Hematopoietic multipotent progenitor cell treated with erythropoietin and hydrocortisone succinate and interleukin-3 and kit ligand, for 4 days (in vitro differentiated cells): ENCODE measurements around the gene RAPH1.

Experiments used
- DNase-seq: peaks from one replicate; pipeline ENCODE4 v3.0.0-alpha.2; 2015

The RAPH1 gene, protein sequence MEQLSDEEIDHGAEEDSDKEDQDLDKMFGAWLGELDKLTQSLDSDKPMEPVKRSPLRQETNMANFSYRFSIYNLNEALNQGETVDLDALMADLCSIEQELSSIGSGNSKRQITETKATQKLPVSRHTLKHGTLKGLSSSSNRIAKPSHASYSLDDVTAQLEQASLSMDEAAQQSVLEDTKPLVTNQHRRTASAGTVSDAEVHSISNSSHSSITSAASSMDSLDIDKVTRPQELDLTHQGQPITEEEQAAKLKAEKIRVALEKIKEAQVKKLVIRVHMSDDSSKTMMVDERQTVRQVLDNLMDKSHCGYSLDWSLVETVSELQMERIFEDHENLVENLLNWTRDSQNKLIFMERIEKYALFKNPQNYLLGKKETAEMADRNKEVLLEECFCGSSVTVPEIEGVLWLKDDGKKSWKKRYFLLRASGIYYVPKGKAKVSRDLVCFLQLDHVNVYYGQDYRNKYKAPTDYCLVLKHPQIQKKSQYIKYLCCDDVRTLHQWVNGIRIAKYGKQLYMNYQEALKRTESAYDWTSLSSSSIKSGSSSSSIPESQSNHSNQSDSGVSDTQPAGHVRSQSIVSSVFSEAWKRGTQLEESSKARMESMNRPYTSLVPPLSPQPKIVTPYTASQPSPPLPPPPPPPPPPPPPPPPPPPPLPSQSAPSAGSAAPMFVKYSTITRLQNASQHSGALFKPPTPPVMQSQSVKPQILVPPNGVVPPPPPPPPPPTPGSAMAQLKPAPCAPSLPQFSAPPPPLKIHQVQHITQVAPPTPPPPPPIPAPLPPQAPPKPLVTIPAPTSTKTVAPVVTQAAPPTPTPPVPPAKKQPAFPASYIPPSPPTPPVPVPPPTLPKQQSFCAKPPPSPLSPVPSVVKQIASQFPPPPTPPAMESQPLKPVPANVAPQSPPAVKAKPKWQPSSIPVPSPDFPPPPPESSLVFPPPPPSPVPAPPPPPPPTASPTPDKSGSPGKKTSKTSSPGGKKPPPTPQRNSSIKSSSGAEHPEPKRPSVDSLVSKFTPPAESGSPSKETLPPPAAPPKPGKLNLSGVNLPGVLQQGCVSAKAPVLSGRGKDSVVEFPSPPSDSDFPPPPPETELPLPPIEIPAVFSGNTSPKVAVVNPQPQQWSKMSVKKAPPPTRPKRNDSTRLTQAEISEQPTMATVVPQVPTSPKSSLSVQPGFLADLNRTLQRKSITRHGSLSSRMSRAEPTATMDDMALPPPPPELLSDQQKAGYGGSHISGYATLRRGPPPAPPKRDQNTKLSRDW

DNA sequence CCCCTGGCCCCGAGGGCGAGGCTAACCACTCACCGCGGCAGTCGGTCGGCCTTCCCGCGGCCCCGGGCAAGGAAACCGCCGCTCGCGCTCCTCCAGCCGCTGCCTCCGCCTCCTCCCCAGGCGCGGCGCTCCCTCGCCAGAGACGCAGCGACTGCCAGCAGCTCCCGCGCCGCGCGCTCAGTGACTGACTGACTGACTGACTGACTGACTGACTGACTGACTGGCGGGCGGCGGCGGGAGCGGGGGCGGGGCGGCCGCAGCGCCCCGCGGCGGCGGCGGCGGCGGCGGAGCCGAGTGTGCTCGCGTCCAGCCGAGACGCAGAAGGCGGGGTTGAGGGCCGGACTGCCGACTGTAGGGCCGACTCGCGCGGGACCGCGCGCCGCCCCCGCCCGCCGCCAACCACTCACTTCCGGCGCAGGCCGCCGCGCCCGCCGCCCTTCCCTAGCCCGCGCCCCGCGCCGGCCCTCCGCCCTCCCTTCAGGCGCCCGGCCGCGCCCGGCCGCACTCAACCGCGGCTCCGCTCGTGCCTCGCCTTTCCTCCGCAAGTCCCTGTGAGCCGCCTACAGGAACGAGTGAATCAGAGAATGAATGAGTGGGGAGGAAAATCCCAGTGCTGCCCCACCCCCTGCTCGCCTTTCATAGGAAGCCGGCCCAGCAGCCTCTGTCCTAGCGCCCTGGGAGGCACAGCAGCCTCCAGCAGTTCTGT lies at the start of gene RAPH1:
RAPH1 (minus strand) TSS at position 224 of the 706 bp plus-strand sequence. CDS start 39,948 bp downstream, outside the sequence.
- peak; percentile 72 for DNase-seq

DNA sequence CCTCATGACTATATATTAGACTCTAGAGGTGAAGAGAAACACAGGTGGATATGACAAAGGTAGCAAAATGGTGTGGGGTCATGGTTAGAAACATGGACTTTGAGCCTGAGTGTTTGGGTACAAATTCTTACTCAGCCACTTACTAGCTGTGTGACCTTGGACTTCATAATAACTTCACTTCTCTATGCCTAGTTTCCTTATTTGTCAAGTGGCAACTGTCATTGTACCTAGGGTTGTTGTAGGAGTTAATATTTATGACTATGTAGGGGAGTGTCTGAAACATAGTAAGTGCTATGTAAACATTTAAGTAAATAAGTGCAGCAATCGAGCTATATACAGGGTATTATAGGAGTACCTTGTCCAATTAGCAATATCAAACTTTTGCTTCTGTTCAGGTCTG lies 49.7 kb upstream of the RAPH1 start:
- DNase-seq: no peak

DNA sequence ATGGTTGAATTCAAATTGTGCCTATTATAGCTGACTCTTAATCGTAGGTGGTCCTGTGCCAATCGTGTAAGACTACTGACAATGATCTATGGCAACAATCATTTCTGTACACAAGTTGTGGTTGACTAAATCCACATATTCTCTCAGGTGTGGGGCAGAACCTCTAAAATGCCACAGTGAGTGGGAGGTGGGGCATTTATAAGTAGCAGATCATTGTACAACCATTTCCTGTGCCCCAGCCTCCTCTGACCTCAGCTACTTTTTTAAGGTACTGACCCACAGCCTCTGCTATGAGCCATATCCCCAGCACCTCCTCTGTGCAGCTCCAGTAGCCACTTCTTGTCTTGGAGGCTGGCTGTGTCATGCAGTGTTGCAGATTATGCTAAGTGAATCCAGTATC lies 48.6 kb upstream of the RAPH1 start:
- DNase-seq: no peak

DNA sequence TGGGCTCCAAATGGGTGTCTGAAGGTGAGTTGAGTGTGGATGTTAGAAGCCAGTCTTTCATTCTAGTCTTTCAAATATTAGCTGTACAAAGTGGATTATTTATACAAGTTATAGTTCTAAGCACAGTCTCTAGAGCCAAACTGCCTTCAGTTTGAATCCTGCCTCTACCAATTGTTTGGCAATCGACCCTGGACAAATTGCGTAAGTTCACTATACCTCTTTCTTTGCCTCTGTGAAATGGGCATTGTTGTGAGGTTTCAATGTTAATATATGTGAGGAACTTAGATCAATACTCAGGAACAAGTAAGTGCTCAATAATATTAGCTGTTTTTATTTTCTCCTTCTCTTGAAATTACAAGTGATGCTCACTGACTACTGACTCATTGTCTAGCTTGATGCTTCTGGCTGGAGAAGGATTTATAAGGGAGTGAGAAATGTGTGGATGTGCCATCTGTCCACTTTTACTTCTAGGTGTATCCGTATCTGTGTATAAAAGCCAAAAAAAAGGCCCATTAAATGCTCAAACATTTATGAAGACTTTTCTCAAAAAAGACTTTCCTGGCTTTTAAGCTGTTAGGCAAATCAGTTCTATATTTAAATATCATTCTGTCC lies 48.1 kb upstream of the RAPH1 start:
- DNase-seq: no peak

DNA sequence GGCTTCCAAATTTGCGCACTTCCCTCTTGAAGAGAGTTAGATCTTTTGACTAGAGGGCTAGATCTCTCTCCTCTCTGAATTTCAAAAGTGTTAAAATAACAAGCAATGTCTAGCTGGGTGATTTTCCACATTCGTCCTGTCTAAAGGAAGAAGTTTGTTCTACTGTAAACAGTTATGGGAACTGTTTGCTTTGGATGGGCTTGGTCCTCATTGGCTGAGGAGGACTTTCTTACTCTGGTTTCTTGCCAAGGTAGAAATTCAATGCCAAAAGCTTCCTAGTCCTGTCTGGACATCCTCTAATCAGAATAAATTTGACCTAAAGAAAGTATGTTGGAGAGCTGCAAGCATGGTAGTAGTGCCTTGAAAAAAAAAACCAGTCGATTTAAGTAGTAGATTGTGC lies 47.4 kb upstream of the RAPH1 start:
- no peak for DNase-seq

DNA sequence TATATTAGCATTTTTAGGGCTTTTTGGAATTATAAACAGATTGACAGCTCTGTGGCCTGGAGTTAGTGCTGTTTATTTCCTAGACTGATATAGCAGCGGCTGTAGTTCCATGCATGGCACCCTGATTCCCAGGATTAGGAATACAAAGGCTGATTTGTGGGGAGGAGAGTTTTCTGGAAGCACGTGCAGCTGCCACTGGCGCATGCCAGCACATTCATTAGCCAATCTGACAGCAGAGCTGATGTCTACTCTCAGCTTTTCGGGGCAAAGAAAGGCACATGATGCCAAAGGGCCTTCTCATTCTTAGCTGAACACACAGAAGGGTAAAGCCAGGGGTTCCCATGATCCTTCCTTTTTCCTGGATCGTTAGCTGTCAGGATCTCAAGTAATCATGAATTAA lies 45.7 kb upstream of the RAPH1 start:
- DNase-seq: no peak

DNA sequence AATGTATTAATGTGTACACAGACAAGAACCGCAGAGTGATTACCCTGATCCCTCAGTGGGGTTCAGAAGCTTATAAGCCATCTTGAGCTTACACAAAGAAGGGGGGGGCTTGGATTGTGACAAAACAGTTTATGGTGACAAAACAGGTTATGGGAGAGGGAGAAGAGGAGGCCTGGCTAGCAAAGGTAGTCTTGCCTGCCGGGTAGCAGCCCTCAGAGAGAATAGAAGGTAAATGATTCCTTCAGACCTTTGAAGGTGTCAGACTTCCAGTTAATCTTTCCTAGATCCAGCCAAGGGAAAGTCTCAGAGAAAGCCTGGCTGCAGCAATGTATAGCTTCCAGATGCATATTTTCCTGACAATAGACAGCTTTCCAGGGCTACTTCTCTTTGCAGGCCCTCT lies 44.6 kb upstream of the RAPH1 start:
- DNase-seq: no peak

DNA sequence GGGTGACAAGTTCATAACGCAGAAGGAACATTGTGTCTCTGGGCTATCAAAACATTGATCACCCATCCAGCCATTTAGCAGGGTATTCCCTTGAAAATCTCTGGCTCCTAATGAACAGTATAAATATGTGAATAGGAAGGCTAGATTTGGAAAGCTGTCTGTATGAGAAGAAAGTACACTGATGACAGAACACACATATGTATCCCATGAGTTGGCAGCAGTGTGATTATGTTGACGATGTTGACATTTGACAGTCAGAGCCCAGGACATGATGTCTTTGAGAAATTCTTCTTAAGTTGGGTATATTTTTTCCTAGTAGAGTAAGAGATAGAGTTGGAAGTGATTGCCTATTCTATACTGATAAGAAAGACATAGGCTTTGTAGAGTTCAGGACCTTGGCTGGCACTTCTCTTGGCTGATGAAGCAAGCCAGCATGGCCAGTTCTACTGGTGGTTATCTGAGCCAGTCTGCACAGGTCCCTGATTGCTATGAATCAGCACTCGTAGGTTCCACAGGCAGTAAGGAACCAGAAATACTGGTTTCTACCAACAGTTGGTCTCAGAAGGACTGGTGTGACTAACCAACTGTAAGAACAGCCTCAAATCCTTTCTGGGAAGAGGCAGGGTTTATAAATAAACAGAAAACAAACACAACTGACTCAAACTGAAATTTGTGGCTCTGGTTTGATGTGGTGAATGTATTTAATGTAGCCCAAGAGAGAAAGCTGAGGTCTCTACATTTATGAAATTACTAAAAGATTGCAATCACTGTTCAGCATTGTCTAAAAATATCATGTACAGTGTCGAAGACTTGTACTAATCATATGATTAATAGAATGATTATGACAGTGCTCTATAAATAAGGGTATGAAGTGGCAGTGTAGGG lies 43.9 kb upstream of the RAPH1 start:
- peak; percentile 23 for DNase-seq

DNA sequence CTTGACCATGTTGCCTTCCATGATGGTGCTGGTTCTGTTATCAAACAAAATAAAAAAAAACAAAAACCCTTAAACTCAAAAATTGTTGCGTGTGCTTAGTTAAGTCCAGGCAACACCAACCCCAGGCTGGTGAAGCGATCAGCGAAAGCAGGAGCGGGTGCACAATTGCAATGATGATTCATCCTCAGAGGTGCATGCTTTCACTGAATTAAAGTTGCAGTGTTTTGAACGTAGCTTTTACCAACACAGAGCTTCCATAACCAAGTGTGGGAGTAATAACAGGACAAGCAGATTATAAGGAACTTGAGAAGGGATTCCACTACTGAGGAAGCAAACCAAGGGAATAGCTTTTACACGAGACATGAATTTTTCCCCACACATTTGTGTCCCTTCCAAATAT lies 39.7 kb upstream of the RAPH1 start:
- DNase-seq: no peak

DNA sequence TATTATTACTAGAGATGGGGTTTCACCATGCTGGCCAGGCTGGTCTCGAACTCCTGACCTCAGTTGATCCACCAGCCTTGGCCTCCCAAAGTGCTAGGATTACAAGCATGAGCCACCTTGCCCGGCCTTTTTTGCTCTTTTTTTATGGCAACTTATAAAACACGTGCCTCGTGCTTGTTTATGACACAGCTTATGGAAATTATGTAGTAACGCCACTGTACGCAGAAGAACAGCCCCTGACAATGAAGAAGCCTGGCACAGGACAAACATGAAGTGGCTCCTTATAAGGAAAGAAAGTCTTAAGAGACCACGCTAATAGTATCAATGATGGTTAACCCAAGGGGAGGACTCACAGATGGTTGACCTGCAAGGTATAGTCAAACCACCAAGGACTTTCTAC lies 37.2 kb upstream of the RAPH1 start:
- no peak for DNase-seq

DNA sequence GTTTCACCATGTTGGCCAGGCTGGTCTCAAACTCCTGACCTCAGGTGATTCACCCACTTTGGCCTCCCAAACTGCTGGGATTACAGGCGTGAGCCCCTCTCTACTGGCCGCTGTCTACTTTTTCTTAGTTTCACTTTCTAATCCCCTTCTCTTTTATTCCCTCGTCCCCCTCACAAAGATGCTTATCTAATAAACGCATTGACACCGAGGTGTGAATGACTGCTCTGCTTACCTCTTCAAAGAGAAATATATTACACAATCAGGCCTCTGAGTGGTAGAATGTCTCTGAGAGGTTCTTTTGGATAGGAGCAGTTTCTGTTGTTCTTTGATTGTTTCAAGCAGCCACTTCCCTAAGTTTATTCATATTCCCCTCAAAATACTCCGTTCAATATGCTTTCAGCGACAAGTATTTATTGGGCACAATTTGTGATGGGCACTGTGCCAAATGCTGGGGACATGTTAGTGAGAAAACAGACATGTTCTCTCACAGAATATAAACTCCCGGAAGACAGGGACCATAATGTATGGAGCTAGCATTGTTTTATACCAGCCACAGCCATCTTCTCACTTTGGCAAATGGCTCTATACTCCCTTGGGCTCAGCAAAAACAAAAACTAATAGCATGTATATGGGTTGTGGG lies 34.7 kb upstream of the RAPH1 start:
- no peak for DNase-seq

DNA sequence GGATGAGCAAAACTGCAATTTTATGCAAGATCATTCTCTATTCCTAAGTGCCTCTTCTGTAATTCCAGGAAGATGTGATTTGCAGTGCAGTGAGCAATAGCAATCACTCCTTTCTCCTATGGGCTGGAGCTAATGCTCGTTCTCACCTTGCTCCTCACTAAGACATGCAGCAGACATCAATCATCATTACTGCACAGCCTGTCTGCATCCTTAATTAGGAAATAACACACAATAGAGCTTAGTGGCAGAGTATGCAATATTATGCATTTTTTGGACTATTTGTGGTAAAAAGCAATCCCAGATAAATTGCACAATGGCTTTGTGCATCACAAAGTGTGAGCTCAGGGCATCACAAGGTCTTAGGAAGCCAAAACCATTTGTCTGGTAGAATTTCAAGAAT lies 32.6 kb upstream of the RAPH1 start:
- no peak for DNase-seq

DNA sequence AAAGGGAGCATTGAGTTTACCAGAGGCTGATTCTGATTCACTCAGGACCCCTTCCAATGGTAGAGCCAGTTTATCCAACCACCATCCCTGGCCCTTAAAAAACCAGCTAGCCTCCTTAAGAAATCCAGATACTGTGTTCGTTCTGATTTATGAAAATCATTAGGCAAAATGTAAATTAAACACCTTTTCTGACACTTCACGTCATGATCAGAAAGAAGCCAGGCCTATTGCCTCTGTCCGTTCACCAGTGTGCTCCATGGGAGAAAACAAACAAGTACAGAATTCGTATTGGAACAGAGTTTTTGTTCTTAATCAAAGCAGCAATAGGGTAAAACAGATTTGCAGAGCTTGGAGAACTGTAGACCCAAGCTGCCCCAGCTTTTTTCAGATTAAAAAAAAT lies 31.1 kb upstream of the RAPH1 start:
- DNase-seq: no peak

DNA sequence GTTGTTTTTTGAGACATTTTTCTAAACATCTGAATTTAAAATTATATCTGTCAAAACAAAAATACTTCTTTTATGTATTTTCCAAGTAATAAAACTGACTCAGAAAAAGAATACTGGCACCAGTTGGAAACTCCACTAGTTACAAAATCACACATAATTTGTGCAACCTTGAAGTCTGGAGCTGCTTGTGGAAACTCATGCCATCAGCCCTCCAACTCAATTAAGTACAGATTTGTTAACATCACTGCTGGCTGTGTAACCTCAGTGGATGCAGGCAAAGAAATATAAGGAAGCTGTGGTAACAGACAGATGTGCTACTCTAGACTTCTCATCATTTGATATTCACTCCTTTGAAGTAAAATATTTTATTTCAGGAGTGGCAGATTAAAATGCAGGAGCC lies 30.0 kb upstream of the RAPH1 start:
- DNase-seq: no peak

DNA sequence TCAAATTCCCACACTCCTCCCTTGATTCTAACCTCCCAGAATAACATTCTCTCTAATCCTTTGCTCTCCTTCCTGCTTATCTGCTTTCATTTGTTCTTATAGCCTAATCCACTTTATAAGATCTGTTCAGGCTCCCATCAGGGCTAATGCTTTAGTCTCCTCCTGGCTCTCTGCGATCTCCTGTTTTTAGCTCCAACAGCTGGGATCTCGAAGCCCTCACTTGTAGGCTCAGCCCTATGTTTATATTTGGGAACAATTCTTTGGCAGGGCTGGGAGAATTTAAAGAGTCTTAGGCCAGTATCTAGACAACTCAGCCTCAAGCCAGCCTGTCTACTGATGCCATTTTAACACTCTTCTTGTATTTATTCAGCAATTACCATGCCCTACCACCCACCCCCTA lies 27.2 kb upstream of the RAPH1 start:
- DNase-seq: no peak

DNA sequence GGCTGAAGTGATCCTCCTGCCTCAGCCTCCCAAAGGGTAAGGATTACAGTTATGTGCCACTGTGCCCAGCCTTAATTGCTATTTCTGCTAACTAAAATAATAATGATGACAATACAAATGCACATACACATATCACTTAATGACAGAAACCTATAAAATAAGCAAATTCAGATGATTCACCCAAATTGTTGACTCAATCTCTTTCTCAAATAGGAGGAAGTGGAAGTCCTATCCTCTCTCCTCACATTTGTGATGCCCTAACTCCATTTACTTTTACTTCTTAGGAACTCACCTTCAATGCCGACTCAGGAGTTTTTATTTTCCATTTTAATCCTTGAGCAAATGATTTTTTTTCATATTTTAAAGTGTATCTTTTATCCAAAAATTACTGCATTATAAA lies 24.5 kb upstream of the RAPH1 start:
- DNase-seq: no peak

DNA sequence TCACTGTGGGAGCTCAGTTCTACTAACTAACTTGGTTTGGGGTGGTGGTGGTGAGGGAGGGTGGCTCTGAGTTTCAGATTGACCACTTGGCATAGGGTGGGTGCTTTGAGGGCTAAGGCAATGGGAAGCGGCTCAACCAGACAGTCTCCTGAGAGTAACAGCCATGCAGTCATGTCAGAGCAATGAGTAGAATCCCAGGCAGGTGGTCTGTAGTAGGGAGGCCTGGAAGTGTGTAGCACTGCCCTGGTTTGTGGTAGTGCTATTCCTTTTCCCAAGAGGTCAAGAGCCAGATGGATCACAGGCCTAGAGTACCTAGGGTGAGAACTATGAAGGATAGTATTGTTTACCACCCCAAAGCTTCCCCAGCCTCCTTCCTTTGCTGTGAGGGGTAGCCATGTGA lies 18.7 kb upstream of the RAPH1 start:
- DNase-seq: no peak

DNA sequence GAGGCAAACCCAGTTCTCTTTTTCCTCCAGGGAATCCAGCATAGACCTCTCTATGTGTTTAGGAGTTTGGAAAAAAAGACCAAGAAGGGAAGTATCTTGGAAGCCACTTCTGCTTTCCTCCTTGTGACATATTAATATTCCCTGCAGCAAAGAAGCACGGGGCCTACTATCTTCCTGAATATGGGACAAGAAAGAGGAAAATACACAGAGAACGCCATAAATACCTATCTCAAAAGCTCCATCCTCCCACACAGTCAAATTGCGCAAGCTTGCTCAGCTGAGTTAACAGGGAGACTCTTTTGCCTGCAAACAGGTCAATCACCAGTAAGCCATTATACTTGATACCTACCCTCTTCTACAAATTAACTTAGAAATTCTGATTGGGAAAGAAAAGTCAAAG lies 16.7 kb upstream of the RAPH1 start:
- no peak for DNase-seq

DNA sequence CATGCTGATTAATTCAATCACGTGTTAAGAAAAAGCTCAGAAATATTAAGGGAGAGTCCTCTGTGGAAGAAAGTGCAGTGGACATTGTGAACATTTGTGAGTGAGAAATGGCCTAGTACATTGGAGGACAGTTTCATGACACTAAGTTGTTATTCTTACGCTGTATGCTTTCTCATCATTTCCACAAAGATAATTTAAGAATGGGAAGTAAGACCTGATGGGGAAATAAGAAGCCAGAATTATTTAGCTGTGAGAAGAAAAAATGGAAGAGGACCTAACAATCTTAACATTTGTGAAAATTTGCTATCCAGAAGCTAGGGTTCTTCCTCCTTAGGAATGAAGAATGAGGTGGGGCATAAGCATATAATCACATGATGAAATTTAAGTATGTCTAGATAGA lies 15.2 kb upstream of the RAPH1 start:
- no peak for DNase-seq

DNA sequence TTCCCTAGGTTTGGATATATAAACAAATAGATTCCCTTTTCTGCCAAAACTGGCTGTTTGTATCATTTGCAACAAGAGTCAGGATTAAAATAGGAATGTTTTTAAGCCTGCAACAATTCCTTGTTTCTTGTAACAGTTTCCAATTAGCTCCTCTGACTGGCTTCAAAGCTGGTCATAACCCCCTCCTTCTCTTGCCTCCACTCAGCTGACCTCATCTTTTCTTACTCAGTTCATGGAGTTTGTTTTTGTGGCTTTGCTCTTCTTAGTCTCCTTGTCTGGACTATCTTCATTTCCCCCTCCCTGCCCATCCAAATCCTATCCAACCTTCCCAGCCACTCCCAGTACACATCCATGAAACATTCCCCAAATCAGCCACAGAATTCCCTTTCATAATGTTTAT lies 14.3 kb upstream of the RAPH1 start:
- DNase-seq: no peak

DNA sequence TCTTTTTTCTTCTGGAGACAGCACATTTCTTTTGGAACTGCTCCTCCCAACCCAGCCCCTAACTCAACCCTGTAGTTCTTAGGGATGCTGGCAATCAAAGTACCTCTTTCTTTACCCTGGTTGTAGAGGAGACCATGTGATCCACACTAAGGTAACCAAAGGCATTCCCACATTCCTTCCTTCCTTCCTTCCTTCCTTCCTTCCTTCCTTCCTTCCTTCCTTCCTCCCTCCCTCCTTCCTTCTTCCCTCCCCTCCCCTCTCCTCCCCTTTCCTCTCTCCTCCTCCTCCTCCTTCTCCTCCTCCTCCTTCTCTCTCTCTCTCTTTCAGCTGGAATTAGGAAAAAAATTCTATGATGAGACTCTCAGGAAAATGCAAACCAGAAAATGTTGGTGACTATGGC lies 13.8 kb upstream of the RAPH1 start:
- no peak for DNase-seq
